ENCODE results near the gene GSG1L.

DNA sequence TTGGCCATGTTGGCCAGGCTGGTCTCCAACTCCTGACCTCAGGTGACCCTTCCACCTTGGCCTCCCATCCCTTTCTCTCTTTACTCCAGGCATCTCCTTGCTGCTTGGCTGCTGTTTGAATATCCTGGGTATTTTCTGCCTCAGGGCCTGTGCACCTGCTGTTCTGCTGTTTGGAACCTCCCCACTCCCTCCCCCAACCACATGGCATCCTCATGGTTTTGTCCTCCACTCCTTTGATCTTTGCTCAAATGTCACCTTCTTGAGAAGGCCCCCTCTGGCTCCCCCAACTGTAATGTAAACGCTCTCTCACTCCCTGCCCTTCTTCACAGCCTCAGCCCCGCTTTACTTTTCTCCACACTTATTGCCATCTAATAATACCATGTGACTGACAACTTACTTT lies 152.0 kb downstream of the GSG1L start:
- TF ChIP-seq, protein P1, sequence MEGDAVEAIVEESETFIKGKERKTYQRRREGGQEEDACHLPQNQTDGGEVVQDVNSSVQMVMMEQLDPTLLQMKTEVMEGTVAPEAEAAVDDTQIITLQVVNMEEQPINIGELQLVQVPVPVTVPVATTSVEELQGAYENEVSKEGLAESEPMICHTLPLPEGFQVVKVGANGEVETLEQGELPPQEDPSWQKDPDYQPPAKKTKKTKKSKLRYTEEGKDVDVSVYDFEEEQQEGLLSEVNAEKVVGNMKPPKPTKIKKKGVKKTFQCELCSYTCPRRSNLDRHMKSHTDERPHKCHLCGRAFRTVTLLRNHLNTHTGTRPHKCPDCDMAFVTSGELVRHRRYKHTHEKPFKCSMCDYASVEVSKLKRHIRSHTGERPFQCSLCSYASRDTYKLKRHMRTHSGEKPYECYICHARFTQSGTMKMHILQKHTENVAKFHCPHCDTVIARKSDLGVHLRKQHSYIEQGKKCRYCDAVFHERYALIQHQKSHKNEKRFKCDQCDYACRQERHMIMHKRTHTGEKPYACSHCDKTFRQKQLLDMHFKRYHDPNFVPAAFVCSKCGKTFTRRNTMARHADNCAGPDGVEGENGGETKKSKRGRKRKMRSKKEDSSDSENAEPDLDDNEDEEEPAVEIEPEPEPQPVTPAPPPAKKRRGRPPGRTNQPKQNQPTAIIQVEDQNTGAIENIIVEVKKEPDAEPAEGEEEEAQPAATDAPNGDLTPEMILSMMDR (IDR thresholded peaks at IDR 0.05; ENCODE audit: poor library complexity) = no peak
- no peak for TF ChIP-seq EZH2 (IDR thresholded peaks at IDR 0.05; ENCODE audit: borderline replicate concordance)
